Lower leg skin (tissue), 4 donors: ENCODE results near the gene PPFIA4. TPM values are rescaled to one million over a fixed set of nuclear protein-coding genes. Genes with fewer than 3 reads are reported as not detected.
"Not testable (repeated sequence)": the region's sequence is repeated elsewhere in the genome, so short reads cannot be mapped to it uniquely, and the experiment has no call there.

ENCODE experiments used
- DNase-seq, 2 donors: peaks; one replicate each; pipeline ENCODE4 v3.0.0-alpha.2; 2019; ENCODE audit warnings: low spot score in 2 of 2
- H3K4me3 ChIP-seq: fragments of 200-600 bp; sonication (generic); 2 replicates; pipeline ENCODE4 v1.5.1; 2017; ENCODE audit warnings: mild to moderate bottlenecking, low read depth; ENCODE audit not compliant: poor library complexity, severe bottlenecking
- CTCF ChIP-seq, 3 donors: fragments of 450-650 bp; IDR thresholded peaks; one replicate each; pipeline ENCODE4 v1.5.1; 2016; ENCODE audit warnings: antibody characterized with exemption in 3 of 3, mild to moderate bottlenecking in 3 of 3, moderate library complexity in 2 of 3
- POLR2A ChIP-seq, 2 donors: fragments of 450-650 bp; IDR thresholded peaks; one replicate each; pipeline ENCODE4 v1.6.1; 2016 to 2017; ENCODE audit warnings: antibody characterized with exemption in 2 of 2, mild to moderate bottlenecking in 1 of 2, moderate library complexity in 1 of 2
- WGBS, 2 donors: methylation state at CpG; one replicate each; pipeline ENCODE4 v1.1.5; 2018; 5-methylcytosine and 5-hydroxymethylcytosine counted together
- intact Hi-C: fragments of 100-400 bp; cut with DNase I; formaldehyde crosslinking; loops from one replicate; pipeline ENCODE4 v1.15.0; 2023; ENCODE audit warnings: low total_unique reads
- total RNA-seq, 4 donors: library from RNA; depleted of rRNA; stranded (reverse); fragments of >200 nt; gene quantifications; one replicate each; pipeline ENCODE4 v1.1.0, GENCODE V29; 2016

PPFIA4 gene
- total RNA-seq, 4 donors from 2014 or later: 1.7 to 4.0 (median 2.8) TPM

- TF ChIP-seq POLR2A (IDR thresholded peaks at IDR 0.05) (no peak), CTCF (IDR thresholded peaks at IDR 0.05) (no peak)
- peak within 1 kb of the TSS; percentile 86 for H3K4me3 ChIP-seq
- peak; percentile 95 to 99 for DNase-seq
- intact Hi-C loops: no loop called here
- 0 to 1% methylated on average over 59 to 68 of the region's 78 CpGs for WGBS, 2 donors
Observed at GRCh38 chr1:203006948-203007871, 19.1 kb upstream of the PPFIA4 start, which contains the start of gene TMEM183A. Gene TMEM183A (plus strand): TSS chr1:203007374. CDS start chr1:203007466, 92 bp downstream.

- WGBS, 2 donors: 92% methylated on average over 3 of the region's 3 CpGs
- intact Hi-C loops: no loop called here
- no peak overlapping the region for H3K4me3 ChIP-seq
- TF ChIP-seq CTCF (IDR thresholded peaks at IDR 0.05): no peak
- no peak for TF ChIP-seq POLR2A (IDR thresholded peaks at IDR 0.05)
- DNase-seq: no peak
Observed at GRCh38 chr1:203009185-203009584, 17.1 kb upstream of the PPFIA4 start.

GRCh38 chr1:203011582-203011981, 14.7 kb upstream of the PPFIA4 start:
- H3K4me3 ChIP-seq: no peak overlapping the region
- TF ChIP-seq POLR2A (IDR thresholded peaks at IDR 0.05): no peak
- no peak for TF ChIP-seq CTCF (IDR thresholded peaks at IDR 0.05)
- 97 to 98% methylated on average over 5 of the region's 5 CpGs for WGBS, 2 donors
- intact Hi-C loops: no loop called here
- no peak for DNase-seq

GRCh38 chr1:203017061-203017460, 9.2 kb upstream of the PPFIA4 start:
- DNase-seq: no peak
- intact Hi-C loops: no loop called here
- no peak overlapping the region for H3K4me3 ChIP-seq
- TF ChIP-seq CTCF (IDR thresholded peaks at IDR 0.05): no peak
- no peak for TF ChIP-seq POLR2A (IDR thresholded peaks at IDR 0.05)
- 96 to 98% methylated on average over 4 of the region's 4 CpGs for WGBS, 2 donors

- no peak for DNase-seq
- WGBS, 2 donors: 82 to 87% methylated on average over 6 of the region's 6 CpGs
- TF ChIP-seq POLR2A (IDR thresholded peaks at IDR 0.05) (no peak), CTCF (IDR thresholded peaks at IDR 0.05) (no peak)
- H3K4me3 ChIP-seq: no peak overlapping the region
- intact Hi-C loops: no loop called here
Observed at GRCh38 chr1:203017692-203018091, 8.6 kb upstream of the PPFIA4 start.

- H3K4me3 ChIP-seq, DNase-seq, intact Hi-C loops: not testable (repeated sequence)
- WGBS, 2 donors: 83 to 89% methylated on average over 7 of the region's 10 CpGs
Observed at GRCh38 chr1:203022855-203023254, 3.4 kb upstream of the PPFIA4 start.
